Hematopoietic multipotent progenitor cell treated with erythropoietin and hydrocortisone succinate and interleukin-3 and kit ligand, for 8 days (in vitro differentiated cells): ENCODE data around the gene NIPBL.
A peak's percentile ranks its signal among the peaks of the same experiment; 100 is the strongest.
"Not testable (repeated sequence)": the region's sequence is repeated elsewhere in the genome, so short reads cannot be mapped to it uniquely, and the experiment has no call there.

Source experiments
- DNase-seq: peaks from one replicate; pipeline ENCODE4 v3.0.0-alpha.2; 2015

The NIPBL gene, protein sequence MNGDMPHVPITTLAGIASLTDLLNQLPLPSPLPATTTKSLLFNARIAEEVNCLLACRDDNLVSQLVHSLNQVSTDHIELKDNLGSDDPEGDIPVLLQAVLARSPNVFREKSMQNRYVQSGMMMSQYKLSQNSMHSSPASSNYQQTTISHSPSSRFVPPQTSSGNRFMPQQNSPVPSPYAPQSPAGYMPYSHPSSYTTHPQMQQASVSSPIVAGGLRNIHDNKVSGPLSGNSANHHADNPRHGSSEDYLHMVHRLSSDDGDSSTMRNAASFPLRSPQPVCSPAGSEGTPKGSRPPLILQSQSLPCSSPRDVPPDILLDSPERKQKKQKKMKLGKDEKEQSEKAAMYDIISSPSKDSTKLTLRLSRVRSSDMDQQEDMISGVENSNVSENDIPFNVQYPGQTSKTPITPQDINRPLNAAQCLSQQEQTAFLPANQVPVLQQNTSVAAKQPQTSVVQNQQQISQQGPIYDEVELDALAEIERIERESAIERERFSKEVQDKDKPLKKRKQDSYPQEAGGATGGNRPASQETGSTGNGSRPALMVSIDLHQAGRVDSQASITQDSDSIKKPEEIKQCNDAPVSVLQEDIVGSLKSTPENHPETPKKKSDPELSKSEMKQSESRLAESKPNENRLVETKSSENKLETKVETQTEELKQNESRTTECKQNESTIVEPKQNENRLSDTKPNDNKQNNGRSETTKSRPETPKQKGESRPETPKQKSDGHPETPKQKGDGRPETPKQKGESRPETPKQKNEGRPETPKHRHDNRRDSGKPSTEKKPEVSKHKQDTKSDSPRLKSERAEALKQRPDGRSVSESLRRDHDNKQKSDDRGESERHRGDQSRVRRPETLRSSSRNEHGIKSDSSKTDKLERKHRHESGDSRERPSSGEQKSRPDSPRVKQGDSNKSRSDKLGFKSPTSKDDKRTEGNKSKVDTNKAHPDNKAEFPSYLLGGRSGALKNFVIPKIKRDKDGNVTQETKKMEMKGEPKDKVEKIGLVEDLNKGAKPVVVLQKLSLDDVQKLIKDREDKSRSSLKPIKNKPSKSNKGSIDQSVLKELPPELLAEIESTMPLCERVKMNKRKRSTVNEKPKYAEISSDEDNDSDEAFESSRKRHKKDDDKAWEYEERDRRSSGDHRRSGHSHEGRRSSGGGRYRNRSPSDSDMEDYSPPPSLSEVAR (N-terminal part only)

DNA sequence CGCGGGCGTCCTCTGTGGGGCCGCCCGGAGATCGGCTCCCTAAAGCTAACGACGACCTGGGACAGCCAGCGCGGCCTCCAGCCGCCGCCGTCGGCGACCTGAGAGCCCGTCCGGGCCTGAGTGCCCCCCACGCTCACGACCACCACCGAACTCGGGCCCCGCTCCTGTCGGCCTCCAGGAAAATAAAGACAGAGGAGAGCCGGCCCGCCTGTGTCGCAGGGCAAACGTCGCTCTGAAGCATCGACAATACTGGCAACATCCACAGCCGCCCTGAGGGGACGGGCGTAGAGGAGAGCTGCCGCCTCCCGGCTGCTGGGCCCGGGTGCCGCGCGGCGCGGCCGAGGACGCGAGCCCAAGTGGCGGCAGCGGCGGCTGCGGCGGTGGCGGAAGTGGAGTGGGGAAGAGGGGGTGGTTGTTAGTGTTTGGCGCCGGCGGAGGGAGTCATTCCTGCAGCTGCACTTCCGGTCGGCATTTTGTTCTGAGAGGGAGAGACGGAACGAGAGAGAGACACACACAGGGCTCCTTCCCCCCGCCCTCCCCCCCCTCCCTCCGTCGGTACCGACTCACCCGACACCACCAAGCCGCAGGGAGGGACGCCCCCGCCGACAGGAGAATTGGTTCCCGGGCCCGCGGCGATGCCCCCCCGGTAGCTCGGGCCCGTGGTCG, at the start of gene NIPBL:
TSS of gene NIPBL (plus strand) at position 471 of the 666 bp plus-strand sequence. CDS start 76,928 bp downstream, outside the sequence.
- peak; percentile 97 for DNase-seq

DNA sequence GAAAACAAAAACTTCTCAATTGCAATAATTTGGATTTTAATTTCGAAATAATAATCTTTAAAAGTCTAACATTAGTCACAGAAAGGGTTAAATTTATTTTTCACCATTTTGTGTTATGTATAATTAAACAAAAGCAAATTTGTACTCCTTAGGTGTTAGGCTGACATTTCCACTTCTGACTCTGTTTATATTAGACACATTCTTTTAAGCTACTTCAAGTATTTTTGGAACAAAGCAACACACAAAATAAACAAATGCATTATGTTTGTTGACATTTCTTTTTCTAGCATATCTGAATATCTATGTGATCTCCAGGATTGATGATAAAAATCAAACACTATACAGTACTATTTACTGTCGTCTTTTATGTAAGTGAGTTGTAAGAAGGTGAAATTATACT, 44.3 kb upstream of the NIPBL start:
- no peak for DNase-seq

DNA sequence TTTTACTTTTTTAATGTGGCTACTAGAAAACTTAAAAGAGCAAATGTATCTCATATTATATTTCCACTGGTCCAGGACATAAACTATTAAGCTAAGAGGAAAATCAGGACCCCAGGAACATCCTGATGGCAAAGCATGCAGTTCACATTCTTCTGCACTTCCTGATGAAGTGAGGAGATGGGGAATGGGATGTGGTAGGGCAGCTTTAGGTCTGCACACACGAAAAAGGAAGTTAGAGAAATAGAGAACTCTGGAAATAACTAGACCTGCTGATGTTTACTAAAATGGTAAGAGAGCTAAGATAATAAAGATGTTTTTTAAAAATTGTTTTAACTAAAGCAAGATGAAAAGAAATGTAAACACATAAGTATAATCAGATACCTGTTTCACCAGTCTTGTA, 39.7 kb upstream of the NIPBL start:
- DNase-seq: no peak

DNA sequence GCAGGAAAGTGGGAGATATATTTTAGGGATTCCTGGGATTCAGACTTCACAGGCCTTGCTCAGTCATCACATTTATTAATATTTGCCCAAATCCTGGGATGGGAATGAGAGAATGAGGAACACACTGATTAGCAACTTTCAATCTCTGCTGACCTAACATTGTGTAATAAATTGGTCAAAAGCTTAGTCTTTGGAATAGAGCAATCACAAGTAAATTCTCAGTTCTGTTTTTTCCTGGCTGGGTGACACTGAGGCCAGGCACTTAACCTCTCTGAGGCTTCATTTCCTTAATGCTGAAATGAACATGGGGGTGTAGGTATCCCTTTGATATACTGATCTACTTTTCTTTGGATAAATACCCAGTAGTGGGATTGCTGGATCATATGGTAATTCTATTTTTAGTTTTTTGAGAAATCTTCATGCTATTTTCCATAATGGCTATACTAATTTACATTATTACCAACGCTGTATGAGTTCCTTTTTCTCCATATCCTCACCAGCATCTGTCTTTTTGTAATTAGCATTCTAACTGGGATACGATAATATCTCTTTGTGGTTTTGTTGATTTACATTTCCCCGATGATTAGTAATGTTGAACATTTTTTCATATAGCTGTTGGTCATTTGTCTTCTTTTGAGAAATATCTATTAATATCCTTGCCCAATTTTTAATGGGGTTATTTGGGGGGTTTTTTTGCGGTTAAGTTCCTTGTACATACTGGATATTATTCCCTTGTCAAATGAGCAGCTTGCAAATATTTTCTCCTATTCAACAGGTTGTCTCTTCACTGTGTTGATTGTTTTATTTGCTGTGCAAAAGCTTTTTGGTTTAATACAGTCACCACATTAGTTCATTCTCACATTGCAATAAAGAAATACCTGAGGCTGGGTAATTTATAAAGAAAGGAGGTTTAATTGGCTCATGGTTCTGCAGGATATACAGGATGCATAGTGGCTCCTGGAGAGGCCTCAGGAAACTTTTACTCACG, 36.8 kb upstream of the NIPBL start:
- DNase-seq: peak; percentile 17

DNA sequence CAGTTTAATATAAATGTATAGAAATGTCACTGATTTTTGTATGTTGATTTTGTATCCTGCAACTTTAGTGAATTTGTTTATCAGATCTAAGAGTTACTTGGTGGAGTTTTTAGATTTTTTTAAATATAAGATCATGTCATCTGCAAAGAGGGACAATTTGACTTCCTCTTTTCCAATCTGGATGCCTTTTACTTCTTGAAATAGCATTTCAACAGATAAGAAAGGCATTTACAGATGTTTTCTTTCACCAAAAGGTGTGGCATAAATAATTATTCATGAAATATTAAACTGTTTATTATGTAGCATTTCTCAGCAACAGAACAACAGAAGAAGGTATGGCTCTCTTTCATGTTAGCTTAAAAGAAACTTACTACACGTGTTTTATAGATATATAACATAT, 34.9 kb upstream of the NIPBL start:
- DNase-seq: no peak

DNA sequence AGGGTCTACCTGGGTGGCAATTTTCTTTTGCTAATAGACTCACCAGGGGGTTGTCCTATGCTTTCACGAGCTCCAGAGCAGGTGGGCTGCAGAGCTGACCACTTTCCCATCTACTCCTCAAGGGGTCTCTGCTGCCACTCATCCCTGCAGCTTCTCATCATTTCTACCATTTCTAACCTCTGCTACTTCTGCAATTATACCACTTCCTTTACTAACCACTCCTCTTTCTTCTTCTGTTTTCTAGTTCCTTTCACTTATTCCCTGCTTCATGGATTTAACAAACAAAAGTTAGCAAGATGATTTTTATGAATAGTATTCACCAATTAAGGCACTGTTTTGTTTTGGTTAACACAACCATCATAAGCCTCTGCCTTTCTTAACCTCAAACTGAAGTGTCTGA, 34.5 kb upstream of the NIPBL start:
- DNase-seq: no peak

DNA sequence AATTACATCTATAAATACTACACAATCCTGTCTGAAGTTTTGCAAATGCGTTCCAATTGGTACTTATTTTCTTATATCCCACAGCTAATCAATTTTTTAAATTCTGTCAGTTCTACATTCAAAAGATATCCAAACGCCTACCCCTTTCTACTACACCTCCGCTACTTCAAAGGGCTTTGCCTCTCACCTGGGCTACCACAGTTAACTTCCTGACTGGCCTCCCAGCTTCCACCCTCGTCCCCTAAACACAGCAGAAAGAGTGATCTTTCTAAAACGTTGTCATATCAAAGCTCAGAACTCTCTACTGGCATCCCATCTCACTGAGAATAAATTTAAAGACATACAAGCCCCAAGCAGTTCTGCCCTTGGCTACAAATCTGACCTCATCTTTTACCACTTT, 32.3 kb upstream of the NIPBL start:
- DNase-seq: no peak

DNA sequence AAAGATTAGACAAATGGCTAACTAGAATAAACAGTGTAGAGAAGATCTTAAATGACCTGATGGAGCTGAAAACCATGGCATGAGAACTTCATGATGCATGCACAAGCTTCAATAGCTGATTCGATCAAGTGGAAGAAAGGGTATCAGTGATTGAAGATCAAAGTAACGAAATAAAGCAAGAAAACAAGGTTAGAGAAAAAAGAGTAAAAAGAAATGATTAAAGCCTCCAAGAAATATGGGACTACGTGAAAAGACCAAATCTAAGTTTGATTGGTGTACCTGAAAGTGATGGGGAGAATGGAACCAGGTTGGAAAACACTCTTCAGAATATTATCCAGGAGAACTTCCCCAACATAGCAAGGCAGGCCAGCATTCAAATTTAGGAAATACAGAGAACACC, 28.0 kb upstream of the NIPBL start:
- not testable (repeated sequence) for DNase-seq

DNA sequence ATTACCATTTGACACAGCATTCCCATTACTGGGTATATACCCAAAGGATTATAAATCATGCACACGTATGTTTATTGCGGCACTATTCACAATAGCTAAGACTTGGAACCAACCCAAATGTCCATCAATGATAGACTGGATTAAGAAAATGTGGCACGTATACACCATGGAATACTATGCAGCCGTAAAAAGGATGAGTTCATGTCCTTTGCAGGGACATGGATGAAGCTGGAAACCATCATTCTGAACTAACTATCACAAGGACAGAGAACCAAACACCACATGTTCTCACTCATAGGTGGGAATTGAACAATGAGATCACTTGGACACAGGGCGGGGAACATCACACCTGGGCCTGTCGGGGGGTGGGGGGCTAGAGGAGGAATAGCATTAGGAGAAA, 23.7 kb upstream of the NIPBL start:
- DNase-seq: not testable (repeated sequence)

DNA sequence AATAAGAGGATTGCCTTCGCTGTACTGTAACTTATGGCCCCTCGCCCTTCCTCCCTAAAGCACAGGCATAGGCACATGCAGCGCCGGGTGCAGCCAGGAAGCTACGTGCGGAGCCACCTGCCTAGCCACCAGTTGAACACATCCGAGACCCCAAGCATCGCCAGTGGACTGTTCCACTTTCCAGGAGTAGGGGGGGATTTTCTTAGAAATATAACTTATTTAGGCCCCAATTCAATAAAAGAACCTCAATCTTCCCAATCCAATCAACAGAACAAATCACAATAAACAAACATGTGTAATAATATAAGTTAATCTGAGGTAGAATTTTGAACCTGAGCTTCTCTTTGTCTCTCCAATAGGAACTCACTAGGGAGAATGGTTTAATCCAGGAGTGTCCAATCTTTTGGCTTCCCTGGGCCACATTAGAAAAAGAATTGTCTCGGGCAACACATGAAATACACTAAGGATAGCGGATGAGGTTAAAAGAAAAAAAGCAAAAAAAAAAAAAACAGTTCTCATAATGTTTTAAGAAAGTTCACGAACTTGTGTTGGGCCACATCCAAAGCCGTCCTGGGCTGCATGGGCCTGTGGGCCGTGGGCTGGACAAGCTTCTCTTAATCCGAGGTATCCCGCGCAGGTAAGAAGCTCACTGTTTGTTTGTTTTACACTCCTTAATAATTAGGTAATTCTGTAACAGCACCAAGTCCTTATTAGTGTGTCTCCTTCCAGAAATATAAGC, 22.0 kb upstream of the NIPBL start:
- DNase-seq: no peak

DNA sequence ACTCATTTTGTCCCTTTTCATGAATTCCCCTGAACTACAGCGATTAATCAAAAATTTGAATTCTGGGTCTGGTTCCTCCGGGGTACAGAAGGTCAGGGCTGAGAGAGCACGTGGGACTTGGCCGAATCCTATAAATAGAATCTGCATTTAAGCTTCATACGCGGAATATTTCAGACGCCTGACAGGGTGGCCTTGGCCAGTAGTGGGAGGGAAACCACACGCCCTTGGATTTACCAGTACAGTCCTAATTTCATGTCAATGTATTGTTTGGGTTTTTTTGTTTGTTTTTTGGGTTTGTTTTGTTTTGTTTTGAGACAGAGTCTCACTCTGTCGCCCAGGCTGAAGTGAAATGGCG, 21.5 kb upstream of the NIPBL start:
- no peak for DNase-seq

DNA sequence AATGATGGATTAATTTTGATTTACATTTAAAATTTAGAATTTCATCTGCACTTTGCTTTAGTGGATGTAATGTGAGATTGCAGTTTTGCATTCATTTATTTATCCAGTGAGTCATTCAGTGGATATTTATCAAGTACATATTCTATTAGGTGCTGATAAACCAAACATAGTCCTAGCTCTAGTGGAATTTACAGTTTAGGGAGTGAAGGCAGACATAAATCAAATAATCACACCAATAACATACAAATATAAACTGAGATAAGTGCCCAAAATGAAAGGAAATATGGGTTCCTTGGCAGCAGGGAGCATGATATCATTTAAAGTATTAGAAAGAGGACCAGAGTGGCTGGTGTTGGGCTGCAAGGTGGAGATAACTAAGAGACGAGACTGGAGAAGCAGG, 14.7 kb upstream of the NIPBL start:
- peak; percentile 31 for DNase-seq

DNA sequence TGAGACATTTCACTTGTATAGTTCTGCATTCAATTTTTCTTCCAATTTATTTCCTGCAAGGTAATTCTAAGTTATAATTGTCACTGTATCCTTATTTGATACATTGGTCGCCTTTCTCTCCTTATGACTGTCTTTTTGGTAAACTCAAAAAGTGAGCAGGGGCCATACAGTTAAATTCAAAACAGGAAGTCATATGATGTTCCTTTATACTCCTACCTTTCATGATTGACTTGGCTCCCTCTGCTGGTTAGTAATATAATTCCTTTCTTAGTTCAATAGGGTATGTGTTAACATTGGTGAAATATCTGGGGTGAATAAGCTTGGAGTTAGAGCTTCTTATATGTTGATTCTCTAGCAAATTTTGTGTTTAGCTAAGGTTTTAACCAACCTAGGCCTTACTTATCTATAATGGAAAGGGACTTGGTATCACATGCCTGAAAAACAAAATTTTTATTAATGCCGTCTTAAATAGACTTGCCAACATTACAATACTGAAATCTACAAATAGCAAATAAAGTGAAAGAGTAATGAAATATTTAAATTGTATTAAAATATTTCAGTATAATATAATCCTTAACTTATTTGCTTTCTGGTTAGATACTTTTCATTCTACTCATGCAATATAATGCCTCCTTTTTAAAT, 6.0 kb upstream of the NIPBL start:
- peak; percentile 91 for DNase-seq

DNA sequence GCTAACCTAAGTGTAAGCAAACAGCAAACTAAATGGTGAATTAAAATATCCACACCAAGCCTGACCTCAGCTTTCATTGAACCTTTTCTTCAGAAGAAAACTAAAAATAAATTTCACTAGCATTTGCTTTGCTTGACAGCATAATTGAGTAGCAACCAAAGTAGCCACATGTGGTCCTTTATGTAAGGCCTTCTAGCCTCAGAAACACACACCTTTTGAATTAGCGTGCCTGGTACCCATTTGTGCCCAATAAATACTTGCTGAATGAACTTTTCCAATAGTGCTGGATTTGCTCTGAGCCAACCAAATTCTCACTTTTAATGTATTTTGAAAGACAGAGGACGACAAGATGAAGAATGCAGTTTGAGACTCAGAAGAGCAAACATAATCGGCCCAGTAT, 2.1 kb upstream of the NIPBL start:
- peak; percentile 21 for DNase-seq

DNA sequence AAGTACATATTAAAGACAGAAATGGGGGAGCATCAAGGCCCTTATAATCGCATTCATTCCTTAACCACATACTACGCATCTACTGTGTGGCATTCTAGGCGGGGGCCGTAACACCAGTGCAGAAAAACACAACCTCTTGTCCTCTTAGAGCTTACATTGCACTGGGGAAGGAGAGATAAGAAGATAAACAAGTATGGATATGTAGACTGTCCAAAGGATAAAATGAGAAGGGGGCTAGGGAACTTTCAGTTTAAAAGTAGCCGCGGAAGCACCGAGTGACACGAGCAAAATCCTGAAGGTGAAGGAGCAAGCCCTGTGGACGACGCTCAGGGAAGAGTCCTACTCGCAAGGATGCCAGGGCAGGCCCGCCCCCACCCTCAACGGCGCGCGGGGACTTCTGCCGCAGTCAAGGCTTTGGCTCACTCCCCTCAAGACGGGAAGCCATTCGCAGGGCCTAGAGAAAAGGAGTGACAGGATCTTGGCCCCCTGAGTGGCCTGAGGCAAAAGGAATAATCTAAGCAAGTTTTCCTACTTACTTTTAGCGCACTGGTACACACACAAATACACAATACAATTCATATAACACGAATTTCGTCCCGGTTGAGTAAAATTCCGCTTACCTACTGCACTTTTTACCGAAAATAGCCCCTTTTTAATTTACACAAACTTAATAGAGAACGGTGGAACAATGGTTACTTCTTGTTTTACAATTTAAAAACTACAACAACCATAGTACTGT, 1.3 kb upstream of the NIPBL start:
- DNase-seq: peak; percentile 77

DNA sequence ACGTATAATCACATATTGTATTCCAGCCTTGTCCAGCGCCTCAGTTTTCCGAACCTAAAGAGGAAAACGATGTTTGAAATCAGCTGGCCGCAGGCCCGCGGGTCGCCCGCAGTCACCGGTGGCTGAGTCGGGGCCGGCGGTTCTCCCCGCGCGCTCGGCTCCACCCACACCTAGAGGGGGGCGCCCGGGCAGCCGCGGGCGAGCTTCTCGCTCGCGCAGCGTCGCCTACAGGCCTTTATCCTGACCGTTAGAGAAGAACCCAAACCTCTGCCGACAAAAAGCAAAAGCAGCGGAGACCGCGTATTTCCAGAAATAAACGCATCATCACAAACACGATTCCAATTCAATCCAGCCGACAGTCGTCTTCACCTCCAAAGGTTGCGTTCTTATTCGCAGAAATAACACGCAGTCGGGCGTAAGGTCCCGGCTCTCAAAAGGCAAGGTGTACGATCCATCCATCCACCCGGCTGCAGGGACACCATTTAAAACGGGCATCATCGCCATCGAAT, 725 bp upstream of the NIPBL start:
- peak; percentile 82 for DNase-seq

DNA sequence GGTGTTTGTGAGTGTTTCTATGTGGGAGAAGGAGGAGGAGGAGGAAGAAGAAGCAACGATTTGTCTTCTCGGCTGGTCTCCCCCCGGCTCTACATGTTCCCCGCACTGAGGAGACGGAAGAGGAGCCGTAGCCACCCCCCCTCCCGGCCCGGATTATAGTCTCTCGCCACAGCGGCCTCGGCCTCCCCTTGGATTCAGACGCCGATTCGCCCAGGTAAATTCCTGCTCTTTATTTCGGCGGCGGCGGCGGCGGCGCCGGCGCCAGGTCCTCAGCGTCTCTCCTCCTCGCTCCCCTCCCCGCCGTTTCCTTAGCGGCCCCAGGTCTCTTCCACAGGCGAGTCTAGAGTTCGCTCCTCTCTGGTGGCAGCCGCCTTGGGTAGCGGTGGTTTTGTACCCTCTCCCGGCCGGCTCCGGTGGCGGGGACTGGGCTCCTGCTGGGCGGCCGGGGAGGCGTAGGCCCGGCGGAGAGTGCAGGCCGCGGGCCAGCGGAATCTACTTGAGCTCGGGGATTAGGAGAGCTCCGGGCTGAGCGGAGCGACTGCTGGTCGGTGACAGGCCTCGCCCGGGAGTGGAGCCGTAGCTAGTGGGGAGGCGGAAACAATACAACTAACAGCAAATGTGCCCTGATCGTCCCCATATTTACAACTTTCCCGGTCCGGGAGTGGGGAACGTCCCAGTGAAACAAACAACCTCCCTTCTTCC, 547 bp downstream of the NIPBL start:
- peak; percentile 68 for DNase-seq

DNA sequence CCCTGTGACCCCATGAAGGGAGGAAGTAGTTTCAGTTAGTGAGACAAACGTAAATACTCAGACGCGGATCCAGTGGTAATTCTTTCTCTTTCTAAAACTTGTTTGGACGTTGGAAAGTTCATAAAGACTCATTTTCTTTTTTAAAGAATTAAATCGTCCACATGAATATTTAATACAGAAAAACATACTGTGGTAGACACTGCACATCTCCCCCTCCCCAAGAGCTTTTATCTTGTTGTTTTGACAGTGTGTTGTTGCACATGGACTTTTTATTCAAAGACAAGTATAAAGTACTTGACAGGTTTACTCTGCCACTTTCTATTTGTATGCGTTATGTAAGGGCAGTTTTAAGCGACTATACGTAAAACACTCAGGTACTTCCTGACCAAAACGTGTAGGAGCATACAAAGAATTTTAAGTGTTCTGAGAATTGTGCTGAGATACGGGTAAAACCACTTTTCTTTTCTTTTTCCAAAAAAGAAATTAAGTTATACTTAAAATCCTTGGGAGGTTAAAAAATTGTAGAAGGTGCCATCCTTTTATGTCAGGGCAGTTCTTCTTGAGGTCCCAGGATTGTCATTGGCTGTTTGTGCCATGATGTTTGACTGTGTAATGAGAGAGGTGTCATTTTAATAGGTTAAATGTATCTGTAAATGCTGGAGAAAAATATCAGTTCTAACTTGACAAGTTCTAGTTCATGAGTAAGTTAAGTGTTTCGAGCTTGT, 1.3 kb downstream of the NIPBL start:
- DNase-seq: peak; percentile 66
